EH (cell line): ENCODE results near the gene ZG16B.

Experiments
- DNase-seq: peaks from one replicate; pipeline ENCODE4 v3.0.0-alpha.2; 2015; ENCODE audit warnings: low read depth

Gene ZG16B

DNA sequence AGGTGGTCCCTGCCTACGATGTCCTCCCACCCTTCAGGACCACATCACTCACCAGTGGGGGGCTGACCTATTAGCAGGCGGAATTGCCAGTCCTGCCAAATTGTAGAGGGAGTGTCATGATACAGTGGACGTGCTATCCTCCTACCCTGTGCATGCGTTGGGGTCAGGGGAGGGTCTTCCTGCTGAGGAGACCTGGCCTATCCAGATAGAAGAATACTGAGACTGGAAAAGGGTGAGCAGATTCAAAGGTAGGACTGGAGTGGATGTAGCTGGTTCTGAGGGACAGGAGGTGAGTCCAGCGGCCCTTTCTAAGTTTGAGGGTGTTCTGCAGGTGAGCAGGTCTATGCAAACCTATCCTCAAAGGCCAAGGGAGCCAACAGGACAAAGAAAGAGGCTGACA, 23.8 kb upstream of the ZG16B start:
- DNase-seq = no peak

GRCh38 chr16:2808181-2808580, 21.9 kb upstream of the ZG16B start:
- no peak for DNase-seq

DNA sequence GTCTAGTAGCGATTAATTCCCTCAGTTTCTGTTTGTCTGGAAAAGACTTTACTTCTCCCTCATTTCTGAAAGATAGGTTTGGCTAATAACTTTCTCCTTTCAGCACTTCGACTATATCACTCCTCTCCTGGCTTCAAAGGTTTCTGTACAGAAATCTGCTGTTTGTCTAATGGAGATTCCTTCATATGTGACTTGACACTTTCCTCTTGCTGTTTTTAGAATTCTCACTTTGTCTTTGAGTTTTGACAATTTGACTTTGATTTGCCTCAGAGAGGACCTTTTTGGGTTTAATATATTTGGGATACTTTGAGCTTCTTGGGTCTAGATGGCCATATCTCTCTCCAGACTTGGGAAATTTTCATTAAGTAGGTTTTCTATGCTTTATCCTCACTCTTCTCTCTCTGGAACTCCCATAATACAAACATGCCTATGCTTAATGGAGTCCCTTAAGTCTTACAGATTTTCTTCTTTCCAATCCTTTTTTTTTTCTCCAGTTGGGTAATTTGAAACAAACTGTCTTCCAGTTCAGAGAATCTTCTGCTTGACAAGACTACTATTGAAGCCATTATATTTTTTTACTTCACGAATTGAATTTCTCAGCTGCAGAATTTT, 20.8 kb upstream of the ZG16B start:
- no peak for DNase-seq

DNA sequence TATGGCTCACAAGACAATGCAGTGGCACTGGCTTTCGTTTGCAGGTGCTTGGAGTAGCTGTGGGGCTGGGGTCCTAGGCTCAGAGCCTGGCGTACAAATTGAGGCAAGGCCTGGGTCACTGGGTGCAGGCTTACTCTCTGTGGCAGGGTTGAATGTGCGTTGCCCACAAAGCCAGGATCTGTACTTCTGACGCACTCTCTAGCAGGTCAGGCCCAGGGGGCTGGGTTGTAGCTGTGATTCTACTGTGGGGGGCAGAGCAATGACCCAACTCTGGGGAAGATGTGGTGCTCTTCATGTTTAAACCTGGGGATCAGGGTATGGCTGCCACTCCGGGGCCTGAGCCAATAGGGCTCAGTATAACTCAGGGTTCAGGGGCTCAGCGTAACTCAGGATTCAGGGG, 19.5 kb upstream of the ZG16B start:
- no peak for DNase-seq

GRCh38 chr16:2811703-2812471, 18.2 kb upstream of the ZG16B start:
- DNase-seq = no peak

- DNase-seq = no peak
Observed at GRCh38 chr16:2813771-2814221, 16.3 kb upstream of the ZG16B start.

DNA sequence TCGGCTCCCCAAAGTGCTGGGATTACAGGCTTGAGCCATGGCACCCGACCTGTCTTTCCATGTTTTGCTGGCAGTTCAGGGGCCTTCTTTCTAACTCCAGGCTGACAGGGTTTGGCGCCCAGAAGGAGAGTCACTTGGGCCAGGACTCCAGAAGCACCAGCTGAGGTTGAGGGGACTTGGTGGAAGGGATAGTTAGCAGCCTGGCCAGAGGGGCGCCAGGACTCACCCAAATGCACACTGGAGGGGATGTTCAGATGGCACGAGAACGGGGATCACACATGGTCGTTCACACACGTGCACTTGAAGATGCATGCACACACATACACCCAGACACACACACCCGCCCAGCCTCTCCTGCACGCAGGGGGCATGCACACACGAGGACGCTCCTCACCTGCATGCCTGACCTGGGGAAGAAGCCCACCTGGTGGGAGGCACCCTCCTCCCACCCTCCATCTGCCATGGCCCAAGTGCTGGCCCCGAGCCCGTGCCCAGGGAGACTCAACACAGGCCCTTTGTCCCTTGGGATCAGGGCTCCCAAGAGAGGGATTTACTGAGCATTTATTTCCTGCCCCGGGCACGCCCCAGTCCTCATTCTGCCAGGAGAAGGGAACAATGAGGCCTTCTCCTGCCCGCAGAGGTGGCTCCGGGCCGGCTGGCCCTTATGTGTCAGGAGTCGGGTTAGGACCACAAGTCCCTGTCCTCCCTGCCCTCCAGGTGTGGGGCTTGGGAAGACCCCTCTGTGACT, 15.4 kb upstream of the ZG16B start:
- DNase-seq = no peak

GRCh38 chr16:2815299-2815771, 14.8 kb upstream of the ZG16B start:
- no peak for DNase-seq

DNA sequence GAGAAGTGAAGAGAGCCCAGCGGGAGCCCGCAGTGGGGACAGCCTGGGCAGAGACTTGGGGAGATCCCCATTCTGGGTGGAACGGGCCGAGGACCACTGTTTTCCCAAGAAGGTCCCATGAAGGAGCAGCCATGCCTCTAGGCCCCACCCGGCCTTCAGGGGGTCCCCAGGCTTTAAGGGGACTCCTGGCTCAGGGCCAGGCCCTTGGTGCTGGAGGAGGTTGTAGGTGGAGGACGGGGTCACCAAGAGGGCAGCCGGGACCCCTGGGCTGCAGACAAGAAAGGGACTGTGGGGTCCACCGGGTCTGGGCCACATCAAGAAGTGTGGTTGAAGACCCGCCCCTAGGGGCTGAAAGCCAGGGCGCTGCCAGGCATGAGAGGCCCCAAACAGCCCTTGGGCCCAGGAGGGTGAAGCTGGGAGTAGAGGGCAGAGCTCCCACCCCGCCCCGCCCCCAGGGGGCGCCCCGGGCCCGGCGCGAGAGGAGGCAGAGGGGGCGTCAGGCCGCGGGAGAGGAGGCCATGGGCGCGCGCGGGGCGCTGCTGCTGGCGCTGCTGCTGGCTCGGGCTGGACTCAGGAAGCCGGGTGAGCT, 13.3 kb upstream of the ZG16B start, which contains the start of gene PRSS21:
PRSS21 (plus strand) TSS at position 487 of the 589 bp plus-strand sequence; CDS start at position 519, 32 bp downstream.
- no peak for DNase-seq

GRCh38 chr16:2817340-2818271, 12.5 kb upstream of the ZG16B start:
- DNase-seq = no peak

DNA sequence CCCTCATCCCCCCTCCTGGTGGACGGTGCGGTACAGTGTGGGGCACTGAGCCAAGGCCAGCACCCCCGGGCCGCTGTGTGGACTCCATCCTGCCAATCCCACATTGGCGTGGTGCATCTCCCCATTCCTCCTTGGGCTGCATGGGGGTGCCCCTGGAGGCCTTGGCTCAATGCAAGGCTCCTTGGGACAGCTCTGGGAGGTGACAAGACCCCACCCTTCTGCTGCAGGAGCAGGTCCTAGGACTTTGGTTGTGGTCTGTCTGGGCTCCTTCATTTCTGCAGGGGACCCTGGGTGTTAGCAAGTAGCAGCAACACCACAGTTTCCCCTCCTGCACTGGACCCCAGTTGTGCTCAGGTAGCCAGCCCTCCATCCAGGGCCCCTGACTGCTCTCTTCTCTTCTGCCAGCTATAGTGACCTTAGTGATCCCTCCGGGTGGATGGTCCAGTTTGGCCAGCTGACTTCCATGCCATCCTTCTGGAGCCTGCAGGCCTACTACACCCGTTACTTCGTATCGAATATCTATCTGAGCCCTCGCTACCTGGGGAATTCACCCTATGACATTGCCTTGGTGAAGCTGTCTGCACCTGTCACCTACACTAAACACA, 11.7 kb upstream of the ZG16B start:
- DNase-seq = no peak

DNA sequence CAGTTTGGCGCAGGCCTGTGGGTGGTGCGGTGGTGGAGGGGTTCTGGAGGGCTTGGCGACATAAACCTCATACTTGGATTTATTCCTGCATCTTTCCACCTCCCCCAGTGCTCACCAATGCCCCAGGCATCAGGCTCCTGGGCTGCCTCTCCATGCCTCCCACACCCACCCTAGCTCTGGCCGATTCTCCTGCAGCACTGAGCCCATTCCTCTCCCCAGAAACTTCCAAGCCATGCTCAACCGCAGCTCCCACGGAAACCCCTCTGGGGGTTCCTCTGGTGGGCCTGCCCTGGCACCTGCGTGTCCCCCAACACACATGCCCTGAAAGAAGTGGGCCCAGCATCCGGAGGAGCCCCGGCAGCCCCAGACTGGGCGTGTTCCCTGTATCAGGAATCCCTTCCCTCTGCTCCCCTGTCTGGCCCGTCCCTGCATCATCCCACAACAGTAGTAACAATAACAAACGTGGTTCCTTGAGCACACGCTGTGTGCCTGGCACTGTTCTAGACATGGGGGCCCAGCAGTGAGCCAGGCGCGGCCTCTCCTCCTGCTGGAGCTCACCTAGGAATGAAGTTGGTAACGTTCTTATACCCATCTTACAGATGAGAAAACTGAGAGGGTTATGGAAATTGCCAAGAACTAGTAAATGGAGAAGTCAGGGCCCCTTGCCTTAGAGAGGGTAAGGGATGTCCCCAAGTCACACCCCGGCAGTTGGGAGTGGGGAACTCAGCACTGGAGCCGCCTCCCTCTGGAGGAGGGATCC, 10.7 kb upstream of the ZG16B start:
- DNase-seq = no peak

DNA sequence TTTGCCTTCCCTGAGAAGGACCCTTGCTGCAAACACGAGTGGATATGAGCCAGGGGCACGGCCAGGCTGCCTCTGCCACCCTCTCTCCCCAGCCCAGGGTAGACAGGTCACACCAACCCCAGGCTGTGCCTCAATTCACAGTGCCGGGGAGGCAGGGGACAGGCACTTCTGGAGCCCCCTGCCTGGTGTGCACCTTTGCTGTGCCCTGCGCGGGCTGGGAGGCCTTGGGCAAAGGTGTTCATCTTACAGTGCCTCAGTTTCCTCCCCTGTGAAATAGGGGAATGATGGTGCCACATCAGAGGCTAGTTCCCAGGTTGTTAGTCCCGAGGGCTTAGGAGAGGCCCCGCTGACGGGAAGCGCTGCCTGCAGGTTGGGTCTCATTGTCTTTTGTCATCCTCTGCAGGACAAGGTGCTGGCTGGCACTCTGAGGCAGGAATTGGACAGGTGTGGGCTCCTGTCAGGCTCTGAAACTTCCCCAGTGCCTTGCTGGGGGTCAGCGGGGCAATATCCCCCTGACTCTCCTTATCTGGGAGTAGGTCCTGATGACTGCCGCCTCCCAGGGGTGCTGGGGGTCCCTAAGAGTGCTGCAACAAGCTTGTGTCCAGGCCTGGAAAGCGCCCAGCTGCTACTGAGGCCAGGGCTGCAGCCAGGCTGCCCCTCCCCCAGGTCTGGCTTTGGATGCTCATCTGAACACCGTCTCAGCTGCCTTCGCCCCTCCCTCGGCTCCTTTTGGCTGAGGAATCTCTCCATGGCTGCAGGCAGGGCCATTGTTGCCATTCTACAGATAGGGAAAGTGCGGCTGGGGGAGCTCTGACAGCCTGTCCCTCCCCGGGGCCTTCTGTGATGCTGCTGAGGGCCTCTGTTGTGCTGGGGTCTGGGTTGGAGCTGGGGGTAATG, 9.9 kb upstream of the ZG16B start:
- no peak for DNase-seq

DNA sequence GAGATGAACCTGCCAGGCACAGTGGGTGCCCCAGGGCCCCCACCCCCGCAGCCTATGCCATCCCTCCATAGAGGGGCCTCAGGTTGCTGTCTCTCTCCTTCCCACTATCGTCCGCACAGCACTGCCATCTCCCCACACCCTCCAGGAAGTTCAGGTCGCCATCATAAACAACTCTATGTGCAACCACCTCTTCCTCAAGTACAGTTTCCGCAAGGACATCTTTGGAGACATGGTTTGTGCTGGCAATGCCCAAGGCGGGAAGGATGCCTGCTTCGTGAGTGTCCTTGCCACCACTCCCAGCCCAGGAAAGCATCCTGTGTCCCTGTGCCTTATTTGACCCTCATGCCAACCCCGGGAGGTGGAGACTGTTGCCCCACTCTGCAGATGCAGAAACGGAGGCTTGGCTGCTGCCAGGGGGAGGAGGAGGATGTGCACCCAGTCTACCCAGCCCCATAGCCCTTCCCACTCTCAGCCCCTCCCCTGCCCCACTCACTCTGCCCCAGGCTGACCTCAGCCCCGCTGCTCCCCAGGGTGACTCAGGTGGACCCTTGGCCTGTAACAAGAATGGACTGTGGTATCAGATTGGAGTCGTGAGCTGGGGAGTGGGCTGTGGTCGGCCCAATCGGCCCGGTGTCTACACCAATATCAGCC, 9.1 kb upstream of the ZG16B start:
- DNase-seq = no peak

DNA sequence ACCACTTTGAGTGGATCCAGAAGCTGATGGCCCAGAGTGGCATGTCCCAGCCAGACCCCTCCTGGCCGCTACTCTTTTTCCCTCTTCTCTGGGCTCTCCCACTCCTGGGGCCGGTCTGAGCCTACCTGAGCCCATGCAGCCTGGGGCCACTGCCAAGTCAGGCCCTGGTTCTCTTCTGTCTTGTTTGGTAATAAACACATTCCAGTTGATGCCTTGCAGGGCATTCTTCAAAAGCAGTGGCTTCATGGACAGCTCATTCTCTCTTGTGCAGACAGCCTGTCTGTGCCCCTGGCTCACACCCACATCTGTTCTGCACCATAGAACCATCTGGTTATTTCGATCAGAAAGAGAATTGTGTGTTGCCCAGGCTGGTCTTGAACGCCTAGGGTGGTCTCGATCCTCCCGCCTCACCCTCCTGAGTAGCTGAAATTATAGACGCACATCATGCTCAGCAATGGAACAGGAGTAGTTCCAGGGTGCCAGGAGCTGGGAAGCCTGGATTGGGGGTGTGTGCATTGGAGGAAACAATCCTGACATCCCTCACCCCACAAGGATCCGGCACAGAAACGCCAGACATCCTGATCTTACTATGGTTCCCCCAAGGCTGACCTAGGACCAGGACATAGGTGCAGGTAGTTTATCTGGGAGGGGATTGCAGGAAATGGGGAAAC, 8.5 kb upstream of the ZG16B start:
- DNase-seq = no peak

GRCh38 chr16:2822158-2822495, 8.0 kb upstream of the ZG16B start:
- DNase-seq = no peak

- DNase-seq = no peak
Observed at GRCh38 chr16:2822496-2822895, 7.6 kb upstream of the ZG16B start.

GRCh38 chr16:2824626-2825025, 5.5 kb upstream of the ZG16B start:
- DNase-seq = no peak
